Activated T-helper 9 cell treated with anti-CD3 and anti-CD28 coated beads, Interleukin-2, amount 50 U/mL, for 16 hours (primary cell): Measurements from ENCODE around the gene KLK8.
"Not testable (repeated sequence)": the region's sequence is repeated elsewhere in the genome, so short reads cannot be mapped to it uniquely, and the experiment has no call there.

ENCODE experiments used
- DNase-seq: peaks from one replicate; pipeline ENCODE4 v3.0.0-alpha.2; 2020; ENCODE audit warnings: low read depth

KLK8 gene

DNA sequence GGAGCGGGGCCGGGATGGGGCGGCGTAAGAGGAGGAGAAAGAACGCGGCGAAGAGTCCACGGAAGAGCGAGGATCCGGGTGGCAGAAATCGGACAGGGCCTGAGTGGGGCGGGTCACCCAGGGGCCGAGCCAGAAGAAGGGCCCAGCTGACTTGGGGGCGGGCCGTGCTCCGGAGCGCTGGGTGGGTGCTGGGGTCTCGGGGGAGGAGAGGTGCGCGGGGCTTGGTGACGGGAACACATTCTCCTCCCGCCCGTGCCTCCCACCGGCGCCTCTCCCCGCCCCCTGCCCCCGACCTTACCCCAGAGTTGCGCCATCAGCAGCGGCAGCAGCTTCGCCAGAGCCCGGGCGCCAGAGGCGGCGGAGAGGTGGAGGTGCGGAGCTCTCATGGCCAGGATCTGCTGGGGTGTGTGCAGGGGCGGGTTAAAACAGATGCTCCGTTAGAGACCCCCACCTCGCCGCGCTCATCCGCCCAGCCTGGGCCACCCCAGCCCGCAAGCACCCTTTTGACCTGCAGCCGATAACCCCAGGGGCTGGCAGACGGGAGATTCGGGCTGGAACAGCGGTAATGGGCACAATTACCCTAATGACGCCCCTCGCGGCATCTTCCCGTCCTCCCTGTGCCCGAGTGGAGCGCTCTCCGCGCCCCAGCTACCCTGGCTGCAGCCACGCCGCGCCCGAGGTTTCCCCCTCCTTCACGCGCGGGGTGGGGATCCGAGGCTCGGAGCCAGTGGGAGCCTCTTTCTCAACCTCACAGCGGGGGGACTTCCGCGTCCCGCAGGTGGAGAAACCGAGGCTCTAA is 17.5 kb upstream of the KLK8 start:
- no peak for DNase-seq

- no peak for DNase-seq
Observed at GRCh38 chr19:51016798-51017683, 15.6 kb upstream of the KLK8 start.

- DNase-seq: no peak
Observed at GRCh38 chr19:51015691-51016267, 14.4 kb upstream of the KLK8 start.

DNA sequence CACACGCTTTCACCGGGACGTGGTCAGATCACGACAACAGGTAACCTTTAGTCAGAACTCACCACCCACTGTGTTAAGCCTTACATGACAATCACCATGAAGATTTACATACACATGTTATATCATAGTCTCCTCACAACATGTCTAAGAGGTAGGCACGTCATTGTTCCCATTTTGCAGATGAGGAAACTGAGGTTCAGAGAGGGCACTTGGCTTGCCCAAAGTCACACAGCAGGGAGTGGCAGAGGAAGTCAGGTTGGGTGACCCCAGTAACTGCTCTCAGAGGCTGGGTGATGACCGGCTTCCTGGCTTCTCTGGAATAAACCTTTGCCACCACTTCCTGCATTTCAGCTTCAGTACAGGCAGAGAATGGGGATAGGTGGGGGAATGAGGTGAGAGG is 12.8 kb upstream of the KLK8 start:
- DNase-seq: no peak

DNA sequence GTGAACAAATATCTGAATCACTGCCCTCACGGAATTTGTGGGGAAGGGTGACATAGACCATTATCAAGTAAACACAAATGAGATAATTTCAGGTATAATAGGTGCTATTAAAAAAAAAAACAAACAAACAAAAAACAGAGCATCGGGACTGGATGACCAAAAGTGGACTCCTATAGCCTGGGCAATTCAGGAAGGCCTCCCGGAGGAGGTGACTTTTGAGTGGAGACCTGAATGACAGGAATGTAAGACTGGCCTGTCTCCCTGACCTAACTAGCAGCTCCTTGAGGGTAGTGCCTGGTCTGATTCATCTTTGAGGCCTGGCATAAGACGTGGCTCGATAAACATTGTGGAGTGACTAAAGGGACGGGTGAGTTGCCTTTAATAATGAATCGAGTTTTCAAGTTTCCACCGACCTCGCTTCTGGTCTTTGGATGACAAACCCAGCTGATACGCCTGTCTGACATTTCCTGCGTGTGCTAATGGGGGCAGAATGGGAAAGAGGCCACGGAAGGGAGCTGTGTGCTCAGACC is 11.3 kb upstream of the KLK8 start:
- DNase-seq: no peak

- no peak for DNase-seq
Observed at GRCh38 chr19:51010066-51010795, 8.8 kb upstream of the KLK8 start.

DNA sequence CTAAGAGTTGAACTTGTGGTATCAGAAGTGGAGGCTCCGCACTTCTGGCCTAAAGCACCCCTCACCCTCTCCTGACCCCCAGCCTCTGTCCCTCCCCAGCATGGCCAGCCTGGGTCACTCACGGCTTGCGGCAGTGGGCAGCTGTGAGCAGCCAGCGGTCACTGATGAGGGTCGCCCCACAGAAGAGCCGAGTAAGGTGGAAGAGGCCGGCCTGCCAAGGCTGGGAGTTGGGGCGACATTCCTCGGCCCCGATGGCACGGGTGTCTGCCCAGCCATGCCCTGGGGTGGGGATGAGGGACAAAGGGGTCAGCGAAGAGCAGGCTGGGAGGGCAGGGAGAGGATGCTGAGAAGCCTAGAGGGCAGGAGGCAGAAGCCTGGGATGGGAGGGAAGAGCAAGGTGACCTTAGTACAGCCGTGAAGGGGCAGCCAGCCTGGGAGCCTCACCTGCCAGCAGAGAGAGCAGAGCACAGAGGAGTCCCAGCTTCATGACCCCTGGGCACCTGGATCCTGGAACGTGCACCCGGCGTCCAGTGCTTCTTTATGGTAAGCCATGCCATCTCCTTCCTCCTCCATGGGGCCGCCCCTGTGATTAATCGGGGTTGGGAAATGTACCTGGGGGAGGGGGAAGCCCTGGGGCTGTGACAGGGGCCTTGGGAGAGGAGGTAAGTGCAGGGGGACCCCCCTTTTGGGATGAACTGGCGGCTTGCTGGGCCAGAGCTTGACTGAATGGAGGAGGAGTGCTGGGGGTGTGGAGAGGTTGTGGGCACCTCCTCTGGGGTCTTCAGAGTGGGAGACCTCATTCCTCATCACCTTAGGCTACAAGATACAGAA is 7.9 kb upstream of the KLK8 start:
- no peak for DNase-seq

DNA sequence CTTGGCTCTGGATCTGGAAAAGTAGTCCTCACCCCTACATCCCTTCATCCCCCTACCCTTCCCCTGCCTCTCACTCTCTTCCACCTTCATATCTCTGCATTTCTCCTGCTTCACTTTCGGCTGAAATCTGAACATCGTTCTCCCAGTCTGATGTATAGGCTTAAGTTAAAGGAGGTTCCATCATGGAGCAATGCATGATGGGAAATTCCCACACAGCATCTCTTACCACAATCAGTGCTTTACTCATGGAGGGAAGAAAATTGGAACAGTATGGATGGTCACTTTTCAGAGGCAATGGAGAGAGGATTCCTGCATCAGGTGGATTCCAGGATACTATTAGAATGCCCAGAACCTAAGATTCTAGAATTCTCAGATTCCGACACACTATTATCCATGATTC is 6.1 kb upstream of the KLK8 start:
- no peak for DNase-seq

- DNase-seq: no peak
Observed at GRCh38 chr19:51006406-51006805, 5.0 kb upstream of the KLK8 start.

- DNase-seq: no peak
Observed at GRCh38 chr19:51005248-51005647, 3.8 kb upstream of the KLK8 start.

DNA sequence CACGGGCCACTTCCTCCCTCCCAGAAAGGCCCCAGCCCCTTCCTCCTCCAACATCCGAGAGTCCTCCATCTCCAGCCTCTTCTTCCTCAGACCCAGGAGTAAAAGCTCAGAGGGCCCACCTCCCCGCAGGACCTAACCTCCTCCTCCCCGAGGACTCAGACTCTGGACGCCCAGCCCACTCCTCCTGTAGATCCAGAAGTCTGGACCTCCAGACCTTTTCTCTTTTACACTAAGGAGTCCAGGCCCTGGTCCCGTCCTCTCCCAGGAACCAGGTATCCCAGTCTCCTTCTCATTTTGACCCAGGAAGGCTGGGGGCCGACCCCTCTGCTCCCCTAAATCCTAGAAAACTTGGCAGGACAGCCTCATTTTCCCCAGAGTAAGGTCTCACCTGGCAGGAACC is 1.9 kb upstream of the KLK8 start:
- DNase-seq: no peak

DNA sequence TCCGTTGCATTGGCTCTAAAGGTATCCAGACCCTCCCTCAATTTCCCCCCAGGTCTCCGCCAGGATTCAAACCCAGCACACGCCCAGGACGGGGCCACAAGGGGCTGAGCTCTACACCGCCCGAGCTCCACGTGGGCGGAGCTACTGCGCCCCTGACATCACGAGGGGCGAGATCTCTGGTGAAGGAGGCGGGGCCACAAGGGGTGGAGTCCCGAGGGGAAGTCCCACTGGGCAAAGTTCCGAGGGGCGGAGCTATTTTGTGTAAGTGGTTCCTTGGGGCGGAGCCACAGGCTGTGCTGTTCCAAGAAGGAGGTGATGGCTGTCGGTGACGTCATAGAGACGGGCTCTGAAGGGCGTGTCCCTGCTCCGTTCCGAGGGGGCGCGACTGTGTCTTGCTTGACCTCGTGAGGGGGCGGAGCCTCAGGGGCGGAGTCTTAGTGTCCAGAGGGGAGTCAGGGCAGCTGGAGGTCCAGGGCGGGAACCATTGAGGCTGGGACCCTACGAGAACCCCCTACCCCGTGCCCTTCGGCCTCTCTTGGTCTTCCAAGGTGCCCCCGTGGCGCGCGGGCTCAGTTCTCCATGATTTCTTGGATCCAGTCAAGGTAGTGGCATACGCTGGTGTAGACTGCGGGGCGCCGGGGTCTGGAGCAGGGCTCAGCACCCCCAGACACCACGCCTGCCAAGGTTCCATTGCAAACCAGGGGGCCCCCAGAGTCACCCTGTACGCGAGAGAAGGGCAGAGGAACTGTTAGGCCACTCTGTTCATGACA is 1.3 kb upstream of the KLK8 start:
- DNase-seq: no peak

DNA sequence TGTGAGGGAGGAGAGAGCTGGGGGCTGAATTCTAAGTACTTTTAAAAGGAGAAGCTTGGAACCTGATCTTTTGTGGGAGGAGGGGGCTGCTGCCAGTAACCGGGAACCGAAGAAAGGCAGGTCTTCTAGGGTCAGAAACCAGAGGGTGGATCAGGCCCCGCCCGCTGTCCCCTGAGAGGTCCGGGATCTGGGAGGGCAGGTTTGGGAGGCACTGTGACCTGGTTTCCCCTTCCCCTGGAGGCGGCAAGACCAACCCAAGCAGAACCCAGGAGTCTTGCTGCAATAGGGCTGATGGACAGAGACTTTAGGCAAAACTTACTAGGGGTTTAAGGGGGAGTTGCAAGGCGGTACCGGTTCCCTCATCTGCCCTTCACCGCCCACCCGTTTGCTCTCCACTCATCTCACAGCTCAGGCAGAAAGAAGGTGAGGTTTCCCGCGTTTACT is 707 bp upstream of the KLK8 start:
- no peak for DNase-seq

DNA sequence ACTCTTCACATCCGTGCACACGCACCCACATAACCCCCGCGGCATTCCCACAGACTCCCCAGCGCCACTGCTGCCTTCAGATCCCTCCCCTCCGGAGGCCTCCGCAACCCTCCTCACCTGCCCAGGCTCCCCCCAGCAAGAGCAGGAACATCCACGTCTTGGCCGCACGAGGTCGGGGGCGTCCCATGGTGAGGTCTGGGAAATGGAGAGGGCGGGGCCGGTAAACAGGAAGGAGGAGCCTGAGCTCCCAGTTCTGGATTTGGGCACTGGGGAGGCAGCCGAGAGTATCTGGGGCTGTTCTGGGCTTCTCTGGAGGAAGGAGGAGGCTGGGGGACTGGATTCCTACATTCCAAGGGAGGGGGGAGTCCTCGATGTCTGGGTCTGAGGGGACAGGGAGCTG is 423 bp downstream of the KLK8 start:
- no peak for DNase-seq

DNA sequence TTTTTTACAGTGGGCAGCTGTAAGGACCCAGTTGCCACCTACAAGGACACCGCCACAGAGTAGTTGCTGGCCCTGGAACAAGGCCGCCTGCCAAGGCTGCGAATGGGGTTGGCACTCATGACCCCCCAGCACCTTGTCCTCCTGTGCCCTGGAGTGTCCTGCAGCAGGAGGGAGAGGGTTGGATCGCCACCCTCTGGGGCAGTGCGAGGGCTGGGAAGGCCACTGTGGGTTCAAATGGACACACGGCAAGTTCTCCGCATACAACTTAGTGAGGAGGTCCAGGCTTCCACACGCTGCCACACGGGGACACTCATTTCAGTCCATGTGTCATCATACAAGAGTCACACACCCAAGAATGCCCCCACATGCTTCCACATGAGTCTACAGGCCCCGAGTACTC is 978 bp downstream of the KLK8 start:
- DNase-seq: no peak

DNA sequence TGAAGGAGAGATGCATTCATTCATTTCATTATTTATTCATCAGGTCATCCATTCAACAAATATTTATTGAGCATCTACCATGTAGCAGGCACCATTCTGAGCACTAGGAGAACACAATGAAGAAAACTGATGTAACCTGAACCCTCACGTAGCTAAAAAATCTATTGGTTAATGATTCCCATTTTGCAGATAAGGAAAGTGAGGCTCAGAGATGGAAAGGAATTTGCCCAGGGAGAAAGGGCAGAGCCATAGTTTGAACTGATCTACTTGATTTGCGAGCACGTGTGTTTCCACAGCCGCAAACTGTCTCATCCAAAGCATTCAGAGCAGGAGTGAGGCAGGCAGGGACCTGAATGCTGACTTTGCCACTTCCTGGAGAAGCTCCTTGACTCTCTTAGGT is 2.7 kb downstream of the KLK8 start:
- no peak for DNase-seq

DNA sequence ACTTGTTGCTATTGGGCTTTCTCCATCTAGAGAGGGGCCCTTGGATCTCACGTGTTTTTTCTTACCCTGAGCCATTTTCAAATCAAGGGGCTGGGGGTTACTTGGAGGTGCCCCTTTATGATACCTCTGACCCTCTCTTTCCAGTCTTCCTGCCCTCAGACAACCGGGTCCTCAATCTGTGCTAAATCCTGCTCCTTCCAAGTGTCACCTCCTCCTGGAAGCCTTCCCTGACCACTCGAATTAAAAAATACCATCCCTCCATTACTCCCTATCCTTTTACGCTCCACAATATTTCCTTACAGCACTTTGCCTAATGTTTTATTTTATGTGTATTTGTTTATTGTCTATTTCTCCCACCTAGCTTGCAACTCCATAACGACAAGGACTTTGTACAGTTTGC is 3.3 kb downstream of the KLK8 start:
- DNase-seq: no peak

DNA sequence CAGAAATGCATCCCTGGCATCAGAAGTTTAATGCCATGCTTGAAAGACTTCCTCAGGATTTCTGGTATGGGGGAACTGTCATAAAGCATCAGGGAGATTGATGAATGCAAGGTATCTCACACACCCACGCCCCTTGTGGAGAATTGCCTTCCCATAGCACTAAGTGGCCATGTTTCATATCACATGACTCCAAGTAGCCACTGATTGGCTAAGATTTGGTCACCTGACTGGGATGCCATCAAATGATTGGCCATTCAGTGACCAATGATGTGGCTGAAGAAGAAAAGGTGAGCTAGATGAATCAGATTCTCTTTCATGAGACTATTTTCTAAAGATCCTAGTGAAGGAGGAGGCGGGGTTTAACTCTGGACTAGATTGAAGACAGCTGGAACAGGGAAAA is 7.3 kb downstream of the KLK8 start:
- DNase-seq: no peak

DNA sequence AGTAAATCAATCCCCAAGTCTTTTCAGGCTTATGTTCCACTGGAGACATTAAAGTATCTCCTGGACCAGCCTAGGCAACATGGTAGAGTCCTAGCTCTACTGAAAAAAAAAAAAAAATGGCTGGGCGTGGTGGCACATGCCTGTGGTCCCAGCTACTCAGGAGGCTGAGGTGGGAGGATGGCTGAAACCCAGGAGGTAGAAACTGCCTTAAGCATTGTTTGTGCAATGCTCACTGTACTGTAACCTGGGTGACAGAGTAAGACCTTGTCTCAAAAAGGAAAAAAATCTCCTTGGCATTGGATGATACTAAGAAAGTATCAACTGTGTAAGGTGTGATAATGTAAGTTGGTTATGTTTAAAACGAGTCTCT is 8.8 kb downstream of the KLK8 start:
- DNase-seq: no peak

DNA sequence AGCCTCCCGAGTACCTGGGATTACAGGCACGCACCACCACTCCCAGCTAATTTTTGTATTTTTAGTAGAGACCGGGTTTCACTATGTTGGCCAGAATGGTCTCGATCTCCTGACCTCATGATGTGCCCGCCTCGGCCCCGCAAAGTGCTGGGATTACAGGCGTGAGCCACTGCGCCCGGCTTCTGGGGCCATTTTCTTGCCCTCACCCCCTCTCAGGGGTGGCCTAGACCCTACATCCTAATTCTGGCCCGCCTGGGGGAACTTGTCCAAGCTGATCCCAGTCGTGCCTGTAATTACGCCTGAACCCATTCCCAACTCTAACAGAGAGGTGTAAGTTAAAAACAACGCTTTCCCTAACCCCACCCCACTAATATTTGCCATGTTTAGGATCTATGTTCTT is 17.0 kb downstream of the KLK8 start:
- not testable (repeated sequence) for DNase-seq
